HG02852 (cell line): ENCODE measurements around the gene CCNDBP1.

ENCODE experiments used
- ATAC-seq: cut with Tn5 transposase; IDR thresholded peaks from one replicate; pipeline ENCODE4 v1.9.1; 2021; ENCODE audit warnings: mild to moderate bottlenecking, moderate library complexity; ENCODE audit not compliant: unreplicated experiment

The CCNDBP1 gene

DNA sequence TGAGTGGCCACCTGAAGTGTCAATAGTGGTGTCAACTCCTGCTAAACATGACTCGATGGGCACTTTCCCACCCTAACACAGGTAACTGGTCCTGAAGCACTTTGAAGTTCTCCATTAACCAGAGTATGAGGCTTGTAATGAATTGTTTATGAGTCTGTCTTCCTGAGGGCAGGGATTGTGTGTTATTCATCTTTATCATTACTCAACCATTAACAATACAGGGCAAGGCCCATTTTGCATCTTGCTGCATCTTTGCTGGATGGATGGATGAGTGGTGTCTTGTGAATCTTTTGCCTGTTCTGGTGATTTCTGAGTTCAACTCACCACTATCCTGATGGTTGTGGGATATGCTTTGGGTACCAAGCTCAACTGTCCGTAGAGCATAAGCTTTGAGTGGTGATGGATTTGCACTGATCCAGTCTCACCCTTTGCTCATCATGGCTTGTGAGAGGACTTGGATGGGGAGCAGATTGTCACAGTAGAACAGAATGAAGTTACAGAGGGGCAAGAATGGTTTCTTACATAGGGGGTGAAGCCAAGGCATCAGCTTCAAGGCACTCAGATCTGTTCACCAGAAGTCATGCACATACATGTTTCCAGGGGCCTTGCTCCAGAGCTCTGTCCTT, 57.9 kb downstream of the CCNDBP1 start:
- ATAC-seq: no peak

DNA sequence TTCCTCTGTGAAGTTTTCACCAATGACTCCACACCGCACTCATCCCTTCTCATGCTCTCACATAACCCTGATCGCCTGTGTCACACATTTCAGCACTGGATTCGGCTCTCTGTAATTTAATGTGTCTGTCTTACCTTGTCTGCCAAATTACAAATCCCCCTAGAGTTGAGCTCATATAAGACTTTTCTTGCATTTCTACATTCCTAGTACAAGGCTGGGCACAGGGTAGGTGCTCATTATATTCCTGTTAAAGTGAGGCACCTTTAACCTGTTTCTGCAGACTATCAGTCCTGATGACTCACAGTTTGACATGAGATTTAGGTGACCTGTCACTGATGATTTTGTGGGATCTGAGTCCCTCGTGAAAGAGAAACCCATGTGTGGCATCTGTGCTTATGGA, 58.9 kb downstream of the CCNDBP1 start:
- no peak for ATAC-seq

DNA sequence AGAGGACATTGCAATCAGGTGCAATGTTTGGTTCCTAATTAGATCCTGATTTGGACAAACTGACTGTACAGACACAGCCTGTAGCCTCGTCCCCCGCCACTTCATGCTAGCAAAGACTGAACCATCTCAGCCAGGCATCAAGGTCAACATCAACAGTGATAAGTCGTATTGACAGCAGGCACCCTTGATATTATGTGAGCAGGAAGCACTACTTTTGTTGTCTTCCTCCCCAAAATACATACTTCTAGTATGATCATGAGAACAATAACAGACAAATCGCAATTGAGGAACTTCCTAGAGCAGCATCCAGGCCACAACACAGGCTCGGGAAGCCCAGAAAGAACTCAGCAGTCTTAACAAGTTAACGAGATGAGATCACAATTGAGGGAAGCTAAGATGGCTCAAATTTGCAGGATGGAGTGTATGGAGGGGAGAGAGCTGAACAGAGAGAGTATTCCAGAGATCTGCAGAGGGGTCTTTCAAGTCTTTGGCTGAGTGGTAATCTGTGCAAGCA, 61.1 kb downstream of the CCNDBP1 start:
- no peak for ATAC-seq
